ENCODE data around the gene RRAGC.
"Not testable (repeated sequence)": the region's sequence is repeated elsewhere in the genome, so short reads cannot be mapped to it uniquely, and the experiment has no call there.

RRAGC gene

DNA sequence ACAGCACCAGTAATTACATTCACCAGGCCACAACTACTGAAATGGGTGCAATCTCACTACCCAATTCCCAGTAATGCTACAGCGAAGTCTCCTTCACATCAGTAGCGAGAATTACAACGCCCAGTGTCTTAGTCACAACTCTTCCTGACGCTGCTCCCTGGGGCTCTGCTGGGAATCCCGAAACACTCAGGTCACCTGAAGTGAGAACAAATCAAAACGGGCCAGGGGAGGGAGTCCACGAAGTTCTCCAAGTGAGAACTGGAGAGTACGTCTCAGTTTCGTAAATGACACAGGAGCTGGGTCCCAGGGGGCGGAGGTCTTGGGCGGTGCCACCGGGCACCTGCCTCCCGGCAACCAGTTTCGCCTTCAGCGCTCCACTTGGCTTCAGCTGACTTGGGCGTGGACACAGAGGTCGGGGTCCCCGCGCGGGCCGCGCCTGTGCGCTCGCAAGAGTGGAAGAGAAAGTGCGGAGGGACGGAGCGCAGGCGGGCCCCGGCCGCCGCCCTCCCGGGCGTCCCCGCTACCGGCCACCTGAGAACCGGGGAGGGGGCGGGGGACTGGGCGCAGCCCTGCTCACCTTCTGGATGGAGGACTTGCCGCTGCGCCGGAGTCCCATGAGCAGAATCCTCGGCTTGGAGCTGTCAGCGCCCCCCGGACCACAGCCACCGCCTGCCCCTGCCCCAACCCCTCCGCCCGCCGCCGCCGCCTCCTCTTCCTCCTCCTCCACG is 575 bp downstream of the RRAGC start:
- peak; percentile 64 for DNase-seq

DNA sequence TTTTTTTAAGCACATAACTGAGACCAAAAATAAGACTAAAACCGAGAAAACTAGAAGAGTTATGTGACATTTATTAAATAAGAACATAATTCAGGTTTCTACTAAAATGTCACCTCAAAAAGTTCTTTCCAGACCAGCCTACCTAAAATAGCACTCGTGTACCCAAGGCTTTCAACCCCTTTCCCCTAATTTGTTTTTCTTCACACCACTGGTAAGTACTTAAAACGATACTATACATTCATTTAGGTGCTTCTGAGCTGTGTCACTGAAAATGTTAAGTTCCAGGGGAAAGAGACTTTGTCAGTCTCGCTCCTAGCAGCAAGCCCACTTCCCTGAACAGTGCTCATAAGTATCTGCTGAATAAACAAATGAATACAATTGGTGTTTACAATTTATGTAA is 6.8 kb downstream of the RRAGC start:
- no peak for DNase-seq

DNA sequence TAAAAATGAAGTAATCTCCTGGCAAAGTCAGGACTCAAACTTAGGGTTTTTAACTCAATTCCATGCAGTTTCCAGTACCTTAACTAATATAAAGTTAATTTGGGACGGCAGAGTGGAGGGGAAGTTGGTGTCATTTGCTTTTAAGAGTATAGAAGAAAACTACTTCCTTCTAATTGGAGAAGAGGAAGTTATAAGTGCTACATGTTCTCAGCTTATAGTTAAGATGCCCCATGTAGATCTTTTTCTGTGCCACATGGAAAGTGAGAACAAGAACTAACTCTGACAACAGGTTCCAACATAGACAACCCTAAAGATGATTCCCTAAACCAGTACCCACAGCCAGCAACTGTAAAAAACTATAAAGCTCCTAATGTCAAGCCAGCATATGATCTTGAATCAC is 11.5 kb downstream of the RRAGC start:
- no peak for DNase-seq

- no peak for DNase-seq
These were observed 13.4 kb downstream of the RRAGC start for GRCh38 chr1:38846210-38846609.

DNA sequence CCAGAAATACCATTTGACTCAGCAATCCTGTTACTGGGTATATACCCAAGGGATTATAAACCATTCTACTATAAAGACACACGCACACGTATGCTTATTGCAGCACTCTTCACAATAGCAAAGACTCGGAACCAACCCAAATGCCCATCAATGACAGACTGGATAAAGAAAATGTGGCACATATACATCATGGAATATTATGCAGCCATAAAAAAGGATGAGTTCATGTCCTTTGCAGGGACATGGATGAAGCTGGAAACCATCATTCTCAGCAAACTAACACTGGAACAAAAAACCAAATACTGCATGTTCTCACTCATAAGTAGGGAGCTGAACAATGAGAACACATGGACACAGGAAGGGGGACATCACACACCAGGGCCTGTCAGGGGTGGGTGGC is 14.5 kb downstream of the RRAGC start:
- not testable (repeated sequence) for DNase-seq

GRCh38 chr1:38840281-38840680 is 19.3 kb downstream of the RRAGC start:
- DNase-seq, result no peak

- DNase-seq, result no peak
These were observed 20.2 kb downstream of the RRAGC start for GRCh38 chr1:38839363-38839762.

DNA sequence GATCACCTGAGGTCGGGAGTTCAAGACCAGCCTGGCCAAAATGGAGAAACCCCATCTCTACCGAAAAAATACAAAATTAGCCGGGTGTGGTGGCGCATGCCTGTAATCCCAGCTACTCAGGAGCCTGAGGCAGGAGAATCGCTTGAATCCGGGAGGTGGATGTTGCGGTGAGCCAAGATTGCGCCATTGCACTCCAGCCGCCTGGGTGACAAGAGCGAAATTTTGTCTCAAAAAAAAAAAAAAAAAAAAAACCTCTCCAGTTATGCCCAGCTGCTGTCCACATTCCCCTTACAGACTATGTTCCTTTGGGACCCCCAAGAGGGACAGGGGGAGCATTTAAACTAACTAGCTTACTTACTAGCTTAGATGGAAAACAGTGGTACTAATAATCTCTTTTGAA is 23.3 kb downstream of the RRAGC start:
- DNase-seq, result not testable (repeated sequence)

DNA sequence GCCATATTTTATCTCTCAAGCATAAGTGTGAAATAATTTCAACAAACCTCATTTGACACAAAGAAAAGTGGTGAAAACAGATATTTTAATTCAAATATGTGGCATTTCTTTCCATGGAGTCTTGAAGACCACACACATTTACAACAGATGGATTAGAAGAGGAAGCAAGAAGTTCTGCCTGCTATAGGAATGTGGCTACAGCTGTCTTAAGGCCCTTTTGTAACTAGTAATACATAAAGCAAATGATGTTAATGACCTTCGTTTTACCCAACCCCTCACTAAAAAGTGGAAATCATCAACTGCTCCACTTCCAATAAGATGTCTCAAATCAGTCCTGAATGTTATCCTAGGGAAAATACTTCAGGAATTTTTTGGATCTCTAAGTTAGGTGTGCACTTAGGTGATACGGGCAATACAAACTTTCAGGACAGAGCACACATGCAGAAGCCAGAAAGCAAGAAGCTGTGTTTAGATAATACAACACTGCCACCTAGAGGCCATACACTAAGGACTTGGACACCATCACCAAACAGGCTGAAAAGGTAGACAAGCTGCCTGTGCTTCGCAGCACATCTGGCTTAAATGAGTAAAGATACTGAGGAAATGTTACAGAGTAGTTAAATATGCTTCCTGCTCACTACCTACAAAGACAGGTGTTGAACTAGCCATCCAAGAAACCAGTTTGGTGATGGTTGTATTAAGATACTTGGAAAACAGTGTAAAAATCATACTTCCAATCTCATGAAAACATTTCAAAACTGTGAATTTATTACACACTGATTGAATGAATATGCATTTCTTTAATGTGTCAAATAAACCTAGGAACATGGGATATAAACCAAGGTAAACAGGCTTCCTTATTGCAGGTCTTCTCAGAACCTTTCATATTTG is 24.4 kb downstream of the RRAGC start:
- peak; percentile 43 for DNase-seq

DNA sequence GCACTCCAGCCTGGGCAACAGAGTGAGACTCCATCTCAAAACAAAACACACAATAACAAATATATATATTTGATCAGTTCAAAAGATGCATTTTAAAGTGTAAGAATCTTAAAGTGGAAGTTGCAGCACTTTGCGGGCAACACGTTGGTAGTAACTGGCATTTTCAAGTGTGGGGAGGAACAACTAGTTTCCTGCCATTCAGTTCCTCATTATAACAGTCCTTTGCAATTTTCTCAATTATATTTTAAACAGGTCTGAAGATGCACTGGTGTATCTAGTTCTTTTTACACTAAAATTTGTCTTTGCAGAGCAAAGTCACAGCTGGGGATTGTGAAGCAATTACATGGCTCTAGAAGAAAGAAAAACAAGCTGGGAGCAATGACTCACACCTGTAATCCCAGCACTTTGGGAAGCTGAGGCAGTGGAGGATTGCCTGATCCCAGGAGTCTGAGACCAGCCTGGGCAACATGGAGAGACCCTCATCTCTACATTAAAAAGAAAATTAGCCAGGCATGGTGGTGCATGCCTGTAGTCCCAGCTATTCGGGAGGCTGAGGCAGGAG is 25.3 kb downstream of the RRAGC start:
- DNase-seq, result no peak

DNA sequence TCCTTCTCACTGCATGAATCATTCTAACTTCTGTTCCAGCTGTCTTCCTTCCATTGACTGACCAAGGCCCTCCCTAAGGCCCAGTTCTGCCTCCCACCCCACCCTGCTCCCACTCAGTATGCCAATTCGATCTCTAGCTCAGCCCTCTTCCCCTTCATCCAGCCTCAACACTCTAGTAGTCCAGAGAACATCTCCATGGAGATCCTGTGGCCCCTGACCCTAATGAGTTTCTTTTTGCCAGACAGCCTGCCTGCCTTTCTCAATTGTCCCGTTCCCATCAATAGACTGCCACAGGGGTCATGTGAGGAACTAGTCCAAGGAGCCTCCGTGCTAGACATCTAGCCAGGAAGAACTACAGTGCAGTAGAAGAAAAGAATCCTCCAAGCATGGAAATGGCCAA is 26.4 kb downstream of the RRAGC start:
- DNase-seq, result no peak

DNA sequence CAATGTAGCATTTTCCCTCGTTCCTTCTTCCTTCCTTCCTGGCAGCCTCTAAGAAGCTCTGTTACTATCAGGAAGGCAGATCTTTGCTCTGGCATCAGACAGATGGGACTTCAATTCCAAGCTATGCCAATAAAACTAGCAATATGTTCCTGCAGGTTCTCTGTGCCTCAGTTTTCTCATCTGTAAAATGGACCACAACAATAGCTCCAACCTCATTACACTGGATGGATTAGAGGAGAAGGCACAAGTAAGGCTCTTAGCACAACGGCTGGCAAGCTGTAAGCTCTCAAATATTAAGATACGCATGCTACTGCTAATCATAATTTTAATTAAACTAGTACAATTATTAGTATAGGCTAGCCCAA is 27.2 kb downstream of the RRAGC start:
- DNase-seq, result no peak

DNA sequence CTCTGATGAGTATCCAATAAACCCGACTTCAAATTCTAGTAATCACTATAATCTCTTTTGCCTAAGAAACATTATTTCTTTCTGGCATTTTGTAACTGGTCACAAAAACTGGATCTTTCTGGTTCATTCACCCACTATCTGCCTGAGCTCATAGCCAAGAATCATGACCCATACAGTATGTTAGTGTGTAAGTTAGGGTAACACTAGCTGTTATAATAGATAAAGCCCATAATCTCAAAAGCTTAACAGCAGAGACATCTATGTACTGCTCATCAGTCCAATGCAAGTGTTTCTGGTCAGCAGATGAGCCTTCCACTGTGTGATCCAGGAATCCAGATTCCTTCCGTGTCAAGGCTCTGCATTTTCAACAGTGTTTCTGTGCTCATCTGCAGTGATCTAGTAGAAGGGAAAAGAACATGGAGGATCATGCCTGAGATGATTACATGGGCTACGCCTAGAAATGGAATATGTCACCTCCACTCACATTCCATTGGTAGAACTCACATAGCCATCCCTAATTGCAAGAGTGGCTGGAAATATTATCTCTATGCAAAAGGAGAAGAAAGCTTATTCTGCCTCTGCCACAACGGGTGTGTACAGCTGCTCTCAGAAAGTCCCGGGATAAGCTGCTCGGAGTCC is 27.7 kb downstream of the RRAGC start:
- no peak for DNase-seq

DNA sequence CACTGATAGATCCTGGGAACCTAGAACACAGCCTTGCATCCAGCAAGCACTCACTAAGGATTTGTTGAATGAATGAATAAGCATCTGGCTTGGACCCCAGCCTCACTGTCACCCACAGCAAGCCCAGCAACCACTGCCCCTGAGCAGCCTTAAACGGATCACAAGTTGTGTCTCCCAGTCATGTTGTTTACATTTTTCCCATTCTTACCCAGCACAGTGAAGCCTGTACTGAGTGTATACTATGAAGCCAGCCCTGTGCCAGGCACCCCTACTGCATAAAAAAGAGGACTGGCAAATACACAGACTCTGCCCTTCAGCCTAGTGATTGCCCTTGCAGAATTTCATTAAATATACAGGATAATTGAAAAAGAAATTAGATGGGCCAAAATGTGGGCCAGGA is 30.2 kb downstream of the RRAGC start:
- DNase-seq, result no peak

DNA sequence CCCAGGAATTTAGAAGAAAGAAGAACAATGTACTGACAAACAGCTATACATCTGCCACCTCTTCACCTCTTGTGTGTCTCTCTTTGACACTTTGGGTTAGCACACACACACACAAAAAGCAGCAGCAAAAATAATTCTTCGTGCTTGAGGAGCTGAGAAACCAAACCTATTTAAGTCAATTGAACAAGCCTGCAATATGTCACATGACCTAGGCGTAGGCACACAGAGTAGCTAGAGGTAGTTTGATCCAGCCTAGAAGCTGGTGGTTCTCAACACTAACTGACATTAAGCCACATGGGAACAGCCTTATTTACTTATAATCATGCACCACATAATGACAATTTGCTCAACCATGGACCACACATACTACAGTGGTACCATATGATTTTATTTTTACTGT is 32.3 kb downstream of the RRAGC start:
- DNase-seq, result no peak

GRCh38 chr1:38826886-38827285 is 32.7 kb downstream of the RRAGC start:
- no peak for DNase-seq

DNA sequence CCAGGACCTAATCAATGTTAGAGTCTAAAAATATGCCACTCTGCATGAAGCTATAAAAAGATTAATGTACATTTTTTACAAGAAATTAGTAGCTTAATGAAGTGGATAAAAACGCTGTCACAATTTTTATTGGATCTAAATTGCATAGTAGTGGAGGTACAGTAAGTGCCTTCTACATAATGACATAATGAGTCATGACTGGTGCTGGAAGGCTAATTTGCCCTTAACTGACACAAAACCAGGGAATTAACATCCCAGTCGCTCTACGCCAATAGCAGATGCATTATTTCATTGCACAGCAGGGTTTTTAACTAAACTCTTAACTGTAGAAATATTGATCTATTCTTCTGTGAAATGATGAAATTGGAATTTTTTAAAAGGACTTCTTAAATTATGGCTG is 33.3 kb downstream of the RRAGC start:
- no peak for DNase-seq

GRCh38 chr1:38820860-38821259 is 38.7 kb downstream of the RRAGC start:
- no peak for DNase-seq

- DNase-seq, result no peak
These were observed 40.1 kb downstream of the RRAGC start for GRCh38 chr1:38819516-38819915.

DNA sequence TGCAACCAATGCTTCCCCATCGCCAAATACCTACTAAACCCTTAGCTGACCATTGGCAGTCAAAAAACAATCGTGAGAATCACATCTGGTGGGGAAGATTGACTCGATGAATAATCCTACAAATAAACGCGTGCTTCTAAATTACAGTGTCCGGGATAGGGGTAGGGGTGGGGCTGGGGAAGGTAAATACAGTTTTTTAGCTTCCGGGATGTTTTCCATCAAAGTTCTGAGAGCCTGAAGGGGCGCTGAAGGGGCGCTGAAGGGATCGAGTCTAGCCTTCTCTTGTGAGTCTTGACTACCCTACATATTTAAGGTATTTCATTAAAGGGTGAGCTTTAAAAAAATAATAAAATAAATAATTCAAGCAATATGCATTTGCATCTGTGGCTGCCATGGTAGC is 40.5 kb downstream of the RRAGC start:
- no peak for DNase-seq

- DNase-seq, result no peak
These were observed 41.2 kb downstream of the RRAGC start for GRCh38 chr1:38818175-38818976.

DNA sequence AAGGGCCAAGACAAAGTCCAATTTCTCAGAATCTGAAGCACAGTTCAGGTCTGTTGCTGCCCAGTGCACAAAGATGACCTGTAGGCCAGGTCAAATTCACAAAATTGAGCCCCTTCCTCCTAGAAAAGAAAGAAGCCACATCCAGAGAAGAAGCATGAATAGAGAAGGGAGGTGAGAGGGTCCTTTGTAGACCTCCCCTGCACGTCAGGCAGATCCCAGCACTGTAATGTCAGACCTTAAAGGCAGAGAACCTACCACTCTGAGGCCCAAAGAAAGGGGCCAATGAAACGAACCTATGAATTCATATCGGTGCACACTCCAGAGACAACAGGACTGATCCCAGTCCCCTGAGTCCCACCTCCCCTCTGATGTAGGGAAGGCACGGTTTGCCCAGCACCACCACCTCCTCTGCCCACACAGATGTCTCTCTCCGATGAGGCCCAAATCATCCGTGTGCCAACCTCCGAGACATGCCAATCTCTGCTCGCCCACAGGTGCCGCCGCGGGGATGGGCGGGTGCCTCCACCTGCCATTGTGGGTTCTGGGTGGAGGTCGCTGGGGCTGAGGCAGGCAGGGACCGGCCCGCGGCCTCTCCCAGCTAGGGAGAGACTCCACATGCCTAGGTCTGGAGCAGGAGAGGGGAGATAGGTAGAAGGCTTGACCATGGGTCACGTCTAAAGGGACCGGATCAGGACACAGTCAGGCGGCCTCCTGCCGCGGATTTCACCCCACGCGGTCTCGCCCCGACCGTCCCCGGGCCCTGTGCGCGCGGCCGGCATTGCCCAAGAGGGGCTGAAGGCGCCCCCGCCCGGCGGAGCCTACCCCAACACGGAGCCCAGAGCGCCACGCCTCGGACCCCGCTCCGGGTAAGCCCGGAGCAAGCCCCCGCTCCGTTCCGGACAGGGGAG is 42.1 kb downstream of the RRAGC start:
- DNase-seq, result no peak
